GM18870 (cell line): ENCODE measurements around the gene FNDC5.
"Not testable (repeated sequence)": the region's sequence is repeated elsewhere in the genome, so short reads cannot be mapped to it uniquely, and the experiment has no call there.

Experiments
- ATAC-seq: cut with Tn5 transposase; IDR thresholded peaks from one replicate; pipeline ENCODE4 v1.9.1; 2021; ENCODE audit warnings: moderate library complexity; ENCODE audit not compliant: unreplicated experiment

The FNDC5 gene

GRCh38 chr1:32870615-32871363 lies at the start of gene FNDC5:
TSS of gene FNDC5 (minus strand) at chr1:32870912.
- ATAC-seq = no peak

GRCh38 chr1:32919811-32920733 lies 49.4 kb upstream of the FNDC5 start:
- no peak for ATAC-seq

- no peak for ATAC-seq
Observed at GRCh38 chr1:32918179-32918578, 47.5 kb upstream of the FNDC5 start.

GRCh38 chr1:32917521-32917920 lies 46.8 kb upstream of the FNDC5 start:
- ATAC-seq = no peak

- no peak for ATAC-seq
Observed at GRCh38 chr1:32915766-32916706, 45.3 kb upstream of the FNDC5 start.

GRCh38 chr1:32910319-32910718 lies 39.6 kb upstream of the FNDC5 start:
- ATAC-seq = no peak

- ATAC-seq = no peak
Observed at GRCh38 chr1:32907435-32907834, 36.7 kb upstream of the FNDC5 start.

- ATAC-seq = no peak
Observed at GRCh38 chr1:32906654-32907053, 35.9 kb upstream of the FNDC5 start.

- ATAC-seq = not testable (repeated sequence)
Observed at GRCh38 chr1:32905588-32905987, 34.9 kb upstream of the FNDC5 start.

- no peak for ATAC-seq
Observed at GRCh38 chr1:32904797-32905196, 34.1 kb upstream of the FNDC5 start.

- ATAC-seq = no peak
Observed at GRCh38 chr1:32903991-32904785, 33.5 kb upstream of the FNDC5 start.

- ATAC-seq = no peak
Observed at GRCh38 chr1:32902535-32902920, 31.8 kb upstream of the FNDC5 start.

GRCh38 chr1:32901823-32902534 lies 31.3 kb upstream of the FNDC5 start:
- no peak for ATAC-seq

- no peak for ATAC-seq
Observed at GRCh38 chr1:32900956-32901822, 30.5 kb upstream of the FNDC5 start, which contains the start of gene TMEM54. TSS of gene TMEM54 (minus strand) at chr1:32901389. CDS start at chr1:32901238, 151 bp downstream.

GRCh38 chr1:32900371-32900955 lies 29.8 kb upstream of the FNDC5 start:
- ATAC-seq = no peak

GRCh38 chr1:32899586-32900296 lies 29.0 kb upstream of the FNDC5 start:
- no peak for ATAC-seq

GRCh38 chr1:32898958-32899357 lies 28.2 kb upstream of the FNDC5 start:
- no peak for ATAC-seq
